Stimulated activated CD4-positive, alpha-beta T cell treated with anti-CD3 and anti-CD28 coated beads, Interleukin-1b, Interleukin-23, amount 100 ng/mL, for 1 hour (primary cell): ENCODE data around the gene LY6G5C.
"Not testable (repeated sequence)": the region's sequence is repeated elsewhere in the genome, so short reads cannot be mapped to it uniquely, and the experiment has no call there.

Experiments used
- DNase-seq, 2 donors: peaks; one replicate each; pipeline ENCODE4 v3.0.0-alpha.2; 2020; ENCODE audit warnings: low read depth in 2 of 2

LY6G5C gene

DNA sequence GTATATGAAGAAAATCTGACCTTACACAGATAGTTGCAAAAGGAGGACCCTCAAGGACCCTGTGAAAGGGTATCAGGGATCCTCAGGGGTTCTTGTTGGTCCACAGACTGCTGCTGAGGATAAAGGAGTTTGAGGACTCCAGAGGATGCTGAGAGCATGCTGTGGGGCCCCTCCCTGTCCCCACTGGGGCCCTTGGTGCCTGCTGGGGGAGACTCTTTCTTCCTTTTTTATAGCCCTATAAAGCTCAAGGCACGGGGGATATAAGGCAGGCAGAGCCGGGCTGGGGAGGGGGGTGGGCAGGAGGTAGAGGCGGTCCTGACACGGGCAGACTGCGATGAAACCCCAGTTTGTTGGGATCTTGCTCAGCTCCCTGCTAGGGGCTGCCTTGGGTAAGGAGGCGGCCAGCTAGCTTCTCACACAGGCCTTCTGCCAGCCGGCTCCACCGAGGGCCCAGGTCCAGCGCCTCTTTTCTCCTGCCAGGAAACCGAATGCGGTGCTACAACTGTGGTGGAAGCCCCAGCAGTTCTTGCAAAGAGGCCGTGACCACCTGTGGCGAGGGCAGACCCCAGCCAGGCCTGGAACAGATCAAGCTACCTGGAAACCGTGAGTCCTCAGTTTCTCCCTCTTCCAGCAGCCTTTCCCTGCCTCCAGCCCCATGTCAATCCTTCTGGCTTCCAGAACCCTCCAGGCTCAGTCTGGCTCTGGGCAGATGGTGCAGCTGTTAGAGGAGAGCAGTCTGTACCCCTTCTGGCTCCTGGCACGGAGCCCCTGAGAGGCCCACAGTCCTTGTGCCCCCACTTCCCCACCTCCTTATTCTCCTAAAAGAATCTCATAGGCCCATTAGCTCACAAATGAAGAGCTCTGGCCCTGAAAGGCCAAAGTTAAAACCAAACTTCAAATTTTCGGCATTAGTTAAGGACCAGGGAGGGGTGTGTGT lies 34.4 kb upstream of the LY6G5C start, which contains the start of gene LY6G6D:
LY6G6D (plus strand) TSS at position 327 of the 937 bp plus-strand sequence; CDS start at position 335, 8 bp downstream.
- no peak for DNase-seq

DNA sequence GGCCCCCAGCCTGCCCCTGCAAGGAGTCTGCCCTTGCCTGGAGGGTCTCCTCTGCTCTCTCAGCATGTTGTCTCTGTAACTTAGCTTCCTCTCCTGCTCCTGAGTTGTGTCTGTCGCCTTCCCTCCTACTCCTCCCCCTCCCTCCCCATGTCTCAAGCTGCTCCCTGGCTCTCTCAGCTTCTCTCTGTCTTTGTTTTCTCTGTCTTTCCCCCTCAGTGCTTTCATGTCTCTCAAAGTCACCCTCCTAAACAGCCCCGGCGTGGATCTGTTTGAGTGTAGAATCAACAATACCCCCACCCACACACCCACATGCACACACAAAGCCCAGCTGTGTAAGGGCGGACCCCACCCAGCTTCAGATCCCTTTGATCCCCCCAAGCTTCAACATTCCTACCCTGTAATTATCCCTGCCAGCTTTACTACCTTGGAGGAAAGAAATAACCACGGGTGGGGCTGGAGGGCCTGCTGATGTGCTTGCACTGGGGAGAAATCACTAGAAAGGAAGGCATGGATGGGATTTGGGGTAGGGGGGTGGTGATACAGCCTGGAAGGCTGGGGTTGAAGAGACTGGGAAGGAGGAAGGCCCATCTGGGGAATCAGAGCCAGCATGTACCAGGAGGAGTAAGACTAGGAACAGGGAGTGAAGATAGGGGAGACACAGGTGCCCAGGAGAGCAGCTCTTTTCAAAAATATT lies 33.3 kb upstream of the LY6G5C start:
- no peak for DNase-seq

DNA sequence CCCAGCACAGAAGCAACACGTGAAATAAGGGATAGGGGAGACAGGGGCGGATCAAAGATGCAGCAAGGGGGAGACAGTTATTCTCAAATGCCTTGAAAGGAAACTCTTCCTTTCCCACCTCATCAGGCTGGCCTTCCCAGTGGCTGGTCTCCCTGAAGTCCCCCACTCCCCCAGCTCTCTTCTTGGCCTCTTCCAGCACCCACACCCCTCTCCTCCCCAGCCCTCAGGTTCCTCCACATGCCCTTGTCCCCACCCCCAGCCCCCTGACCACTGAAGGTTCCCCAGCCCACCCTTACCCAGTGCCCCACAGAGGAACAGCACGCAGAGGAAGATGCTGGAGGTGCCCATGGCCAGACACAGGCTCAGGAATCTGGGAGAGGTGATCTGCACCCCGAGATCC lies 32.6 kb upstream of the LY6G5C start:
- DNase-seq, result no peak

DNA sequence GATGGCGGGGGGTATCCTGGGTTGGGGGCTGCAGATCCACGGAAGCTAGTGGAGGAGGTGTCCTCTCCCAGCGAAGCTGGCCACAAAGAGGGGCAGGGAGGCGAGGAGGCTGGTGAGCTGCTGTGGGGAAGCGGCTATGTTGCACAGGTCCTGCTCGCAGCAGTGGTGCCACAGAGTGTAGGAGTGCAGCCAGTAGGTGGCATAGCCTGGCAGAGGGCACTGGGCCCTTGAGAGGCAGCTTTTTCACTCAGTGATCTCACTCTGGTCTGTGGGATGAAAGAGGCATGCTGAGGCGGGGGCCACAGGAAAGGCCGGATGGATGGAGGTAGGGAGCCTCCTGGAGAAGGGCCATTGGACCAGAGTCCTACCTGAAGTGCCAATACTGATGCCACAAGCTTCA lies 31.4 kb upstream of the LY6G5C start:
- DNase-seq, result no peak

DNA sequence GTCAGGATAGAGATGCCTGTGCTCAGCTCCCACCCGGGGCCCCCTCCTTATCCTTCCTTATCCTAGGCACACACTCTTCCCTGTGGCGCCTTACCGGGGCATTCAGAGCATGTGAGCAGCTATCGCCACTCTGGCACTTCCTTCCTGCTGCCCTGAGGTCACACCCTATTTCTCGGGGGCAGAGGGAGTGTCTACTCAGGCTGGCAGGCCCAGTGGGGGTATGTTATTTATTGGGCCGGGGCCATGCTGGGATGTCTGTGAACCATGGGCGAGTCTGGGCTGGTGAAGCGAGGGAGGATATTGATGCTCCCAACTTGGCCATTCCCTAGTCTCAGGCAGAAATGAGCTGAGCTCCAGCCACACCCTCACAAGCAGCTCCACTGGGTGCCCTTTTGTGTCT lies 30.4 kb upstream of the LY6G5C start:
- DNase-seq, result no peak

DNA sequence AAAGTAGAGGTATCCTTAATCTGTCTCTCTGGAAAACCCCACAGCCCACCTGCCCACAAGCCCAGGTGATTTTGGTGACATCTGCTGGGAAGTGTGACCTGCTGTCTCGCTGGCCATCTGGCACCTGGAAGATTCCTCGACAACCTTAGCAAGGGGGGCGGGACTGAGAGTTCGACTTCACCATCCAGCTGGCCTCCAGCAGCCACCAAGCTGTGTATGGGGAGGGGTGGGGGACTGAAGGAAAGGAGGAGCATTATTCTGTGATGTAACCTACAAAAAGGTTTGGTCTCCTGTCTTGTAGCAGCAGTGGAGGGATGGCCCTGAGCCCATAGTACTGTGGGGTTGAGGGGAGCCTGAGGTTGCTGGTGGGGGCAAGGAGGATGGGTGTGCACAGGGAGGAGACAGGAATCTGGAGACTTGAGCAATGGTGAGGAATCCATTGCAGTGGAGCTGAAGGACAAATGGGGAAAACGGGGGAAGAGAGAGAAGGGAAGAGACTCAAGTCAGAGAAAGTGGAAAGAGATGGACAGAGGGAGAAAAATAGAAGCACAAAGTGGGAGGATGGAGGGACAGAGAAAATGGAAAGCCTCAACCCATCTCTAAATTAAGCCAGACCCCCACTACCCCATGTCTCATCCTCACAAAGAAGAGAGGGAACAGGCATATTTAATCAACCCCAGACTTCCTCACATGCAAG lies 29.8 kb upstream of the LY6G5C start:
- DNase-seq, result no peak

DNA sequence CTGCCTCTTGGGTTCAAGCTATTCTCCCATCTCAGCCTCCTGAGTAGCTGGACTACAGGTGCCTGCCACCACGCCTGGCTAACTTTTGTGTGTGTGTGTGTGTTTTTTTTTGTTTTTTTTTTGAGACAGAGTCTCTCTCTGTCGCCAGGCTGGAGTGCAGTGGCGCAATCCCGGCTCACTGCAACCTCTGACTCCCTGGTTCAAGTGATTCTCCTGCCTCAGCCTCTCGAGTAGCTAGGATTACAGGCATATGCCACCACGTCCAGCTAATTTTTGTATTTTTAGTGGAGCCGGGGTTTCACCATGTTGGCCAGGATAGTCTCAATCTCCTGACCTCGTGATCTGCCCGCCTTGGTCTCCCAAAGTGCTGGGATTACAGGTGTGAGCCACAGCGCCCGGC lies 28.3 kb upstream of the LY6G5C start:
- not testable (repeated sequence) for DNase-seq

DNA sequence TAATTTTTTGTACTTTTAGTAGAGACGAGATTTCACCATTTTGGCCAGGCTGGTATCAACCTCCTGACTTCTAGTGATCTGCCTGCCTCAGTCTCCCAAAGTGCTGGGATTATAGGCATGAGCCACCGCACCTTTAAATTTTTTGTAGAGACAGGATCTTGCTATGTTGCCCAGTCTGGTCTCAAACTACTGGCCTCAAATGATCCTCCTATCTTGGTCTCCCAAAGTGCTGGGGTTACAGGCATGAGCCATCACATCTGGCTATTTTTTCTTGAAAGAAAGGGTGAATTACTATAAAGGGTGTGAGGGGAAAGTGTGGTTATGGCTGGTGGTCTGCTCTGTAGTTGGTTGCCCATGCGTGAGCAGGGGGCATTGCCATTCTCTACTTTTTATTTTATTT lies 27.4 kb upstream of the LY6G5C start:
- DNase-seq, result no peak

DNA sequence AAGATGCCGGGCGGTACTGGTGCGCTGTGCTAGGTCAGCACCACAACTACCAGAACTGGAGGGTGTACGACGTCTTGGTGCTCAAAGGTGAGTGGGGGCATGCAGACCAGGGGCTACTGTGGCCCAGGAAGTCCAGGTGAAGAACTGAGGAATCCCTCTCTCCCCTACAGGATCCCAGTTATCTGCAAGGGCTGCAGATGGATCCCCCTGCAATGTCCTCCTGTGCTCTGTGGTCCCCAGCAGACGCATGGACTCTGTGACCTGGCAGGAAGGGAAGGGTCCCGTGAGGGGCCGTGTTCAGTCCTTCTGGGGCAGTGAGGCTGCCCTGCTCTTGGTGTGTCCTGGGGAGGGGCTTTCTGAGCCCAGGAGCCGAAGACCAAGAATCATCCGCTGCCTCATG lies 26.8 kb upstream of the LY6G5C start:
- no peak for DNase-seq

DNA sequence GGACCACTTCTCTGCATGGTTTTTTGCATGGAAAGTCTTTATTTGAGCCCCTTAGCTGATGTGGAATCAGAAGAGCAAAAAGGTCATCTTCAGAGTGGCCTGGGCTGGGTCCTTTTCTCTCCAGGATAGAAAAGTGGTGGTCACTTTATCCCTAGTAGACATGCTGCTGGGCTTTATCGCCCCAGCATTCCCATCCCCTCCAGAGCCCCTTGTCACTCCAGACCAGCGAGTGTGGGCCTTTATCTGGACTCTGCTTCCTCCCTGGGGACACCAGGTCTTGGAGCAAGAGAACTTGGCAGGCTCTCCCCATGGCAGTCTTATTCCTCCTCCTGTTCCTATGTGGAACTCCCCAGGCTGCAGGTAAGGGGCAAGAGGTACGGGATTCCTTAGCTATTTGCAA lies 25.7 kb upstream of the LY6G5C start, which contains the start of gene LY6G6F:
LY6G6F (plus strand) TSS at position 268 of the 400 bp plus-strand sequence; CDS start at position 309, 41 bp downstream.
- no peak for DNase-seq

DNA sequence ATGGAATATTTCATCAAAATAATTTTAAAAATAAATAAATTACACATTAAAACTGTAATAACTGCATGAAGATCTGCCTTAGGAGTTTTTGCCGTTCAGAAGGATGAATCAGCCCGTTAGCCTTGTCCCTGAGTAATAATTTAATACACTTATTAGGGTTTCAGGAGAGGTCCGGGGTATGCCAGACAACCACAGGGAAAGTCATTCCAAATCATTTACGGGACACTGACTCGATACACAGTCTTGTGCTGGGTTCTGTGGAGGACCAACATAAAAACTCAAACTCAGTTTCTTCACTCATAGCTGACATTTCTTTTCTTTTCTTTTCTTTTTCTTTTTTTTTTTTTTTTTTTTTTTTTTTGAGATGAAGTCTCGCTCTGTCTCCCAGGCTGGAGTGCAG lies 25.1 kb upstream of the LY6G5C start:
- no peak for DNase-seq

DNA sequence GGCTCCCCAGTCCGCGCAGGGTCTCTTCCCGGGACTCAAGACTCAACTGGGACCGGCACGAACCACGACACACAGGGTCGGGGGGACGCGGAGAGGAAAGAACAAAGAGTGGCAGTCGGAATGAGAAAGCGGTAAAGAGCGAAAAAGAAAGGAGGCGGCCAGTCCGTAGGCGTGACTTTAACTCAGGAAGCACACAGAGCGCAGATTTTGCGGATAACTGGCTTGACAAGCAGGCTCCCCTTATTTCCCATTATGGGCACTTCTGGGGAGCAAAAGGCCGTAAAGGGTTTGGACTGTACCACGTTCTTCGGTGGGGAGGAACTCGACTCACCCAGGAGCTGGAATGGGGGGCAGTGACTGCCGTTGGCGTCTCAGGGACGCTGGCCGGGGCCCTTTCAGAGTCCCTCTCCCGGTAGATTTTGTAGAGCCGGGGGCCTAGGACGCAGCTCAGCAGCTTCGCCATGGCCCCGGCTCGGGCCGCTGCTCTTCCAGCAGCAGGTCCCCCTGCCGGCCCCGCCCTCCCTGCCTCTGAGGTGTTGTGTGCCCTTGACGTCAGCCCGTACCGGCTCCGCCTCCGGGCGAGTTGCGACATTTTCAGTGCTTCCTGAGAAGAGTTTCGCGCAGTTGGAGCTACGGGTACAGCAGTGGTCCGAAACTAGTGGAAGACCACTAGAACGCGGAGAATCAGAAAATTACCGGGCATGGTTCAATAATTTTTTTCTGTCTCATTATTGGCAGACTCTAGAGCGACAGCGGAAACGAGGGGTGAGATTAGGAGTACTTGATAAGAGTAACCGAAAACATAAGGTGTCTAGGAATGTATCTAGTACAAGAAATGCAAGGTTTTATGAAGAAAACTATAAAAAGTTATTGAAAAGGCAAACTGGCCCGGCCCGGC lies 22.2 kb upstream of the LY6G5C start, which contains the start of gene ABHD16A:
ABHD16A (minus strand) TSS at position 506 of the 898 bp plus-strand sequence; CDS start at position 463, 43 bp downstream.
- DNase-seq, result peak; percentile 91 to 92

DNA sequence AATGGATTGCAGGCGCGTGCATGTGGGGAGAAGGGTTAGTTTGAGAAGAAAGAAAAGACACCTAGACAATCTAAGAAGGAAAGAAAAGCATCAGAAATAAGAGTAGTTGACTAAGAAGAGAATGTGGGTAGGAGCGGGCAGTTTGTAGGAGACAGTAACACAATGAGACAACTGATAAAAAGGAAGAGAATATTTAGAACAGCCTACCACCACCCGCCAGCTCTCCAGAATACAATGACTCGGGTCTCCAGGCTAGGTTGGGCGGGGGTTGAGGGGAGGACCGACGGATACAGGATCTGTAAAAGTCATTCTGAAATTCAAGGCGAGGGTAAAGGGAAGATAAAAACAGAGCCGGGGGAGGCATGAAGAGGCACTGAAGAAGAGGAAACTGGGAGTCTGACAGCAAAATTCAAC lies 21.5 kb upstream of the LY6G5C start:
- no peak for DNase-seq

DNA sequence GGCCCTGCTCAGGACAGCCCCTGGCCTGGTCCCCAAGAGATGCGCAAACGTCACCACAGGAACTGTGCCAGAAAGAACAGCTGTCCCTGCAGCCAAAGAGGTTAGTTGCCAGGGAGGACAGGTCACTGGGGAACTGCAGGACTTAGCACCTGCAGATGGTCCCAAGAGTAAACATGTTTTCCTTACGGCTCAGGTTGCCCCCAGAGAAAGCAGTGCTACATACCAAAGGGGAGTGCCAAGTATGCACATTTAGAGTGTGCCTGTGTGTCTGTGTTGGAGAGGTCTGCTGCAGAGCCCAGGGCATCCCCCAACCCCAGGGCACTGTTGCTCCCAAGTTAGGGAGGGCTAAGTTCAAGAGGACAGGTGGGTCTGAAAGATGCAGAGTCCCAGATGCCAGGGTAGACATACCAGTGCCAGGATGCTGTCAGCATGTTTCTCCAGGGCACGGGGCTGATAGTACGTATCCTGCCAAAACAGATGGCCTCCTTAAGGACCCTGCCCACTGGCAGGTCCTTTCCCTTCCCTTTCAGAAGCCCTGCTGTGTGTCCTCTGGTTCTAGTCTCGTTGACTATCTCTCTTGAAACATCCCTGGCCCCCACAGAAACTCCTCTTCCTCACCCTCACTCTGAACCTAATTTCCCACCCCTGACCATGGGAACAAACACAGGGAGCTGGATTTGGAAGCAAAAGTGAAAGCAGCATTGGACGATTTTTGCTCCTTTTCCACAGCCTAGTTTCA lies 21.0 kb upstream of the LY6G5C start:
- DNase-seq, result no peak

DNA sequence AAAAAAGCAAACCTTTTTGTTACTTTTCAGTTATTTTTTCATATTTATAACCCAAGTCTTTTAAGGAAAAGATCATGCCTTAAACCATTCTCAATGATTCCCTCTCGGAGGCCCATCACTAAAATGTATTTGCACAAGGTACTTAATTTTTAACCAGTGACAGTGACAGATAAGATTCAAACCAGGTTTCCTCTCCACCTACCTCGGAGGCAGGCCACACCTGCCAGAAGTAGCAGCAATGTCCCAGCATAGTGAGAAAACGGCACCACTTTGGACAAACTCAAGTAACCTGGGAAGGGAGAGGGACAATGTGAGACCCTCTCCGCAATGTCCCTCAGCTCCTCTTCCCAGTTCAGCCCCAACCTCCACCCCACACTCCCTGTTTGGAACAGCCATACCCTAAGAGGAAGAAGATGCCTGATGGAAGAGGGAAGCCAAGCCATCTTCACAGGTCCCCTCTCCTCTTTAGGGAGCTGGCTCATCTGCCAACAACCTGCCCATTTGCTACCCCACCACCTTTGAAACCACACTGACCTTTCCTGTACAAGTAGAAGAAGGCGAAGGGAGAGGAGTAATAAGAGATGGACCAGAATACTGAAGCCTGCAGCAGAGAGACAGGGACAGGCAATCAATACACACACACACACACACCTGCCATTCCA lies 20.0 kb upstream of the LY6G5C start:
- DNase-seq, result no peak

DNA sequence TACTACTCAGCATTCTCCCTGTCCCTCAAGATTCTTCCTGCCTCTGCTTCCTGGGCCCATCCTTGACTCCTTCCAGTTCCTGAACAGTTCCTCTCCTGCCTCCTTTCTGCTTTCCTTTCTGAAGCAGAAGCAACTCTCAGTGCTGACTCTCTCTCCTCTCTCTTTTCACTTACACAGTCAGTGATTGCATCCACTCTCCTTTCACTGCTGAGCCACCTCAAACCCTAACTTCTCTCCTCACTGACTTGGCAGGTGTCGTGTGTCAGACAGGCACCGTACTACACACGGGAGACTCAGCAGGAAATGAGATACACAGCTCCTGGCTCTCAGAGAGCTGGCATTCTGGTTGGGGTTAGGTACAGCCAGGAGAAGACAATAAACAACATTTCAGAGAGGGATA lies 16.7 kb upstream of the LY6G5C start:
- no peak for DNase-seq

DNA sequence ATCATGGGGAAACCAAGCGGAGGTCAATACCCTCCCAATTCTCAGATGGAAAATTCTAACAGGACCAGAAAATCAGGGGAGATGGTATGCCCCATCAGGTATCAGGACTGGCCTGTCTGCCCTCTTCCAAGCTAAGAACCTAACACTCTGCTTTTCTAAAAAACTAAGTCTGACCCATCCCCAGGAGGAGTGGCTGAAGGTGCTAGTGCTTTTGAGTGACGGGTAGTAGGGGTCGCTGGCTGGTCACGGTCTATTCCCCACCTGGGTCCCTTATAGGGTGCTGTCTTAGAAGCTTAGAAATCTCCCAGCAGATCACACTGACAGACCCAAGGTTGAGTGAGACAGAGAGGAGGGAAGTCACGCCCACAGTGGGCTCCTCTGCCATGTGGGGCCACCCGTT lies 12.7 kb upstream of the LY6G5C start:
- DNase-seq, result no peak

DNA sequence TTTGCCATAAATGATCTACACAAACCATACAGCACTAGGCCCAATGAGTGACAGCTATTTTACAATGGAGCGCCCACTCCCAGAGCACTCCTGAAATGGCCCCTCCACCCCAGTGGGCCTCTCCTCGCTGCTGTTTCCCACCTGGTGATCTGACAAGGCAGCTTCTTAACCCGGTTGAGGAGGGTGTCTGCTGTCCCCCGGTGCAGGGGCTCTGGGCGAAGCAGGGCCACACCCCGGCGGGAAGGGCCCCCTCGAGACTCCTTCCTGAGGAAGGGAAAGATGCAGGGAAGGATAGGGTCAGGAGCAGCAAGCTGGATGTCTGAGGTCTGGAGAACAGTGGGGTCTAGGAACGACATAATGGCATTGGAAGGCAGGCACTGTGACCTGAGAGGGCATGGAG lies 12.0 kb upstream of the LY6G5C start:
- DNase-seq, result no peak

DNA sequence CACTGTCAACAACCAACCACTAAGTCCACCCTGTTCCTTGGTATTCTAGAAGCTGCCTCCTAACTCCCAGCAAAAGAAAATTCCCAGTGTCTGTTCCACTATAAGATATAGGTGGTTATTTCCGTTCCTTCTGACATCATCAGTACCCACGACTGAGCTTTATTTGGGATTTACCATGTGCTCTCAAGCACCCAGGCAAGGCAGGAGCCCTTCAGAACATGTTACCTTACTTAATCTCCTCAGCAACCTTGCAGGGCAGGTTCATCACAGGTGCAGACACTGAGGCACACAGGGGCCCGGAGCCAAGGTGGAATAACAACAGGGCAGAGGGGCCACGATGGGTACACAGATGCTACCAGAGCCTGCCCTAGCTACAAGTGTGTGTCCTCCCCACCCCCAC lies 11.5 kb upstream of the LY6G5C start:
- DNase-seq, result no peak
